Spleen (tissue), 7 donors: ENCODE data around the gene PRTG.

ENCODE experiments used
- CTCF ChIP-seq, 11 experiments: fragments of 200-600 bp in 7 of 11; fragments of 450-650 bp in 4 of 11; sonication (generic) in 4 of 11; IDR thresholded peaks in 8 of 11; conservative IDR thresholded peaks in 3 of 11; 1 replicate in 7 of 11; 2 replicates in 4 of 11; pipeline versions ENCODE4 v1.4.0 to v1.8.0; 2016 to 2021; ENCODE audit warnings: antibody characterized with exemption in 11 of 11, inconsistent platforms in 4 of 11, mild to moderate bottlenecking in 1 of 11
- POLR2A ChIP-seq, 3 donors: fragments of 450-650 bp; IDR thresholded peaks; one replicate each; pipeline ENCODE4 v1.5.1; 2017; ENCODE audit warnings: antibody characterized with exemption in 3 of 3, mild to moderate bottlenecking in 1 of 3
- POLR2AphosphoS5 ChIP-seq, 3 donors: sonication (generic); formaldehyde crosslinking; IDR thresholded peaks; one replicate each; pipeline ENCODE4 v1.5.1; 2017; ENCODE audit warnings: antibody characterized with exemption in 3 of 3
- donor health status: DM: no; HTN: no; CAD: no; lungs with moderate emphysema.
- donor health status: DM: no; HTN: no; CAD: no.
- donor health status: DM: no; HTN: no; CAD: no.

GRCh38 chr15:55703873-55704301 is 39.1 kb downstream of the PRTG start:
- TF ChIP-seq CTCF (IDR thresholded peaks at IDR 0.05 in 8 of 11, conservative IDR thresholded peaks at IDR 0.05 in 3 of 11) (no peak), POLR2A (IDR thresholded peaks at IDR 0.05) (no peak), POLR2AphosphoS5 (IDR thresholded peaks at IDR 0.05) (no peak)
